ENCODE measurements around the gene WWOX.

Gene WWOX

DNA sequence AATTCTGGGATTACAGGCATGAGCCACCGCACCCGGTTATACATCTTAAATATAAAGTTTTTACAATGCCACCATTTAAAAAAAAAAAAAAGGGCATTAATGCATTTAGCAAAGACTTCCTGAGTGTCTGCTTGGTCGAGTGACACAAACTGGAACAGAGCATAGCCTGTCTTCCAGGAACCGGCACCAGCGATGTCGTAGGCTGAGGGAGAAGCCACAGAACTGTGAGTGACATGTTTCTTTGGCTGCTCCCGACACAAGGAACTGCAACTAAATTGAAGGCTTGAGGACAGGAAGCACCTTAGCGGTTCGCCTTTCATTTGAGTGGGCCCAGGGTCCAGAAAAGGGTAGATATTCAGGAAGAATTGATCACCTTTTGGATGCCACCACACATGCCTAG lies 783.3 kb downstream of the WWOX start:
- no peak overlapping the region for H3K4me3 ChIP-seq (replicated peaks in 1 of 2; ENCODE audit: low read depth in 2 of 2, low read length in 2 of 2)
- TF ChIP-seq, protein P1, sequence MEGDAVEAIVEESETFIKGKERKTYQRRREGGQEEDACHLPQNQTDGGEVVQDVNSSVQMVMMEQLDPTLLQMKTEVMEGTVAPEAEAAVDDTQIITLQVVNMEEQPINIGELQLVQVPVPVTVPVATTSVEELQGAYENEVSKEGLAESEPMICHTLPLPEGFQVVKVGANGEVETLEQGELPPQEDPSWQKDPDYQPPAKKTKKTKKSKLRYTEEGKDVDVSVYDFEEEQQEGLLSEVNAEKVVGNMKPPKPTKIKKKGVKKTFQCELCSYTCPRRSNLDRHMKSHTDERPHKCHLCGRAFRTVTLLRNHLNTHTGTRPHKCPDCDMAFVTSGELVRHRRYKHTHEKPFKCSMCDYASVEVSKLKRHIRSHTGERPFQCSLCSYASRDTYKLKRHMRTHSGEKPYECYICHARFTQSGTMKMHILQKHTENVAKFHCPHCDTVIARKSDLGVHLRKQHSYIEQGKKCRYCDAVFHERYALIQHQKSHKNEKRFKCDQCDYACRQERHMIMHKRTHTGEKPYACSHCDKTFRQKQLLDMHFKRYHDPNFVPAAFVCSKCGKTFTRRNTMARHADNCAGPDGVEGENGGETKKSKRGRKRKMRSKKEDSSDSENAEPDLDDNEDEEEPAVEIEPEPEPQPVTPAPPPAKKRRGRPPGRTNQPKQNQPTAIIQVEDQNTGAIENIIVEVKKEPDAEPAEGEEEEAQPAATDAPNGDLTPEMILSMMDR (IDR thresholded peaks at IDR 0.05; ENCODE audit: low read depth, low read length): no peak
- DNase-seq (ENCODE audit: low read depth in 2 of 2): no peak

DNA sequence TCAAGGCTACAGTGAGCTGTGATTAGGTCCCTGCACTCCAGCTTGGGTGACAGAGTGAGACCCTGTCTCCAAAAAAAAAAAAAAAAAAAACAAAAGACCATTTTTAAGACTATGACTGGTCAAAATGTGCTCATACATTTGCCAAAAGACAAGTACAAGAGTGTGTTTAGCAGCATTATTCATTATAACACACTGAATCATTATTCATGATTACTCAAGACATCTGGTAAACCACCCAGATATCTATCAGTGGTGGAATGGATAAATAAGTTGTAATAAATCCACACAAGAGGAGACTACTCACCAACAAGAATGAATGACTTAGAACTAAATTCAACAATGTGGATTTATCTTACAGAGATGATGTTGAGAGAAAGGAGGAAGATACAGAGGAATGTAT lies 784.8 kb downstream of the WWOX start:
- TF ChIP-seq, protein P1 (IDR thresholded peaks at IDR 0.05; ENCODE audit: low read depth, low read length): no peak
- no peak overlapping the region for H3K4me3 ChIP-seq (replicated peaks in 1 of 2; ENCODE audit: low read depth in 2 of 2, low read length in 2 of 2)
- no peak for DNase-seq (ENCODE audit: low read depth in 2 of 2)

DNA sequence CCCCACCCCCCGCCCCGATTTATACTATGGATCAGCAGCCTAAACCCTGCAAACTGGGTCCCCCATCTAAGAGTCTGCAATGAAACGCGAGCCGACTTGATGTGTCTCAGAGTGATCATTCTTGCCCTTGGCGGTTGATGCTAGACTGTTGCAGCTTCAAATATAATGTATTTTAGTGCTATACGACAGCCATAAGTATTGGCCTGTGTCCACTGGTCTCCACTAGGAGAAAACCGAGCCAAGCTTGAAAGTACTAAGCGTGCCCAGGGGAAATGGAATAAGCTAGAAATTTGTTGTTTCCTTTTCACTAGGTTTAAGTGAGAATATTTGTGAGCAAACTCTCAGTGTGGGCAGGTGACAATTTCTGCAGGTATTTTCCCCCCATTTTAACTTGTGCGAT lies 789.9 kb downstream of the WWOX start:
- DNase-seq (ENCODE audit: low read depth in 2 of 2): no peak
- H3K4me3 ChIP-seq (replicated peaks in 1 of 2; ENCODE audit: low read depth in 2 of 2, low read length in 2 of 2): no peak overlapping the region
- TF ChIP-seq, protein P1 (IDR thresholded peaks at IDR 0.05; ENCODE audit: low read depth, low read length): no peak

DNA sequence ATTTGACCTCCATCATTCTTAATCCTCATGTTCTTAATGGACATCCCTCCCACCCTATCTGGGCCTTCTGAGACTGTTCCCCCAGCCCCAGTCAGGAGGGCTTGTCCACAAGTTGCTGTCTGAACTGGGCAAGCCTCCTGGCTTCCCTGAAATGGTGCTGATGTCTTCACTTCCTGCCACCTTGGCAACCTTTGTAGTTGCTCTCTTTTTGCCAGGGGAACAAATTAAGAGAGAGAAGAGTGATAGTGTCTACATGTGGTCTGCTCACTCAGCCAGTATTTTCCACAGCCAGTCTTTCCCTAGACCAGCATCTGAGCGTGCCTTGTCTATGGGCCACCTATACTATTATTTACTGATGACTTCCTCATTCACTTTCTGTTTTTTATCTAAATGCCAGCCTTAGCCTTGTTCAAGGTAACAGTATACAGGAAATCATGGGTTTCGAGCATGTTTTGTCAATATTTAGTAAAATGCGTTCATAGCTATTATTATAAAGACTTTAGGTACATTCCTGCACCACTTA lies 791.0 kb downstream of the WWOX start:
- TF ChIP-seq, protein P1 (IDR thresholded peaks at IDR 0.05; ENCODE audit: low read depth, low read length): no peak
- no peak for DNase-seq (ENCODE audit: low read depth in 2 of 2)
- H3K4me3 ChIP-seq (replicated peaks in 1 of 2; ENCODE audit: low read depth in 2 of 2, low read length in 2 of 2): no peak overlapping the region

DNA sequence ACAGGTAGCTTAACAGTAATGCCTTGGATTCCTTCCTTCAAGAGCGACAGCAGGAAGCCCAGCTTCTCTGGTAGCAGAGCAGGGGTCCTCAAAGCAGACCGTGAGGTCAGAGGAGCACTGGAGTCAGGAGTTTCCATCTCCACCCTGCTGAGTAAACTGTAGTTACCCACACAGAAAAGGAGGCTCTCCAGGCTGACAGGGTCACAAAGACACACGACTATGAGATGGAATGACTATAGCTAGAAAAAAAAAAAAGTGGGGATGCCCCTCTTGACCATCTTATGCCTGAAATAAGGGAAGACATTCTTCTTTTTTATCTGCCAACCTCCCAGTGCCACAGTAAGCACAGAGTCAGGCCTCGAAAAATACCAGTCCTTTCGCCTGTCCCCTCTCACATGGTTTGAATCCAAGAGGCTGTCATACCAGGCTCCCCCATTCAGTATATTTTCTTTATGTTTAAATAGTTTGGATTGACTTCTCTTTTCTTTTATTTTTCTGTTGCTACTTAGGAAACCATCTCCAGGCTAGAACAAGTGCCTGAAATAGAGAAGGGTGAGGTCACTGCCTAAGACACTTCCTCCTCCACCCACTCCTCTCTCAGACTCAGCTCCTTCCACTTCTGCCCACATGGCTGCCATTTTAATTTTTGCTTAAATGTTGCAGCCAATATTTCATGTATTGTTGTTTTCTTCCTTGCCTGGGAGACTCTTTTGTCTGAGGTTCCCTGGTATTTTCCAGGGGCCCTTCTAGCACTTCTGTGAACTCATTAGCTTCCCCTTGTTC lies 793.7 kb downstream of the WWOX start:
- H3K4me3 ChIP-seq (replicated peaks in 1 of 2; ENCODE audit: low read depth in 2 of 2, low read length in 2 of 2): no peak overlapping the region
- TF ChIP-seq, protein P1 (IDR thresholded peaks at IDR 0.05; ENCODE audit: low read depth, low read length): no peak
- DNase-seq (ENCODE audit: low read depth in 2 of 2): no peak

DNA sequence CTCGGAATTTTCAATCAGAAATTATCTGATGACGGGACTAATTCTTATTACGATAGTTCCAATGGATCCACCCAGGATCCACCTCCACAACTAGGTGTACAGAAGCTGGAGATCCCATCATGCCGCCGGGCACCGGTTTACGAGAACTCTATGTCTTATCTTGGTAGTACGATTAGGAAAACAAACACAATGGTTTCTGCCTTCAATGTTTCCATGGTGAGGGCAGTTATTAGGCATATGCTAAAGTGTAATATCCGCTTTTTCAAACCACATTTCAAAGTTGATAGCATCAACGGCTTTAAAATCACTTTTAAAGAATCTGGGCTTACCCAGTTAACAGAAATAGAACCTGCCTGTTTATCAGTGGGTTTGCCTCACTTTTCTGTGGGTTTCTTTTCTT lies 795.4 kb downstream of the WWOX start:
- no peak overlapping the region for H3K4me3 ChIP-seq (replicated peaks in 1 of 2; ENCODE audit: low read depth in 2 of 2, low read length in 2 of 2)
- TF ChIP-seq, protein P1 (IDR thresholded peaks at IDR 0.05; ENCODE audit: low read depth, low read length): no peak
- no peak for DNase-seq (ENCODE audit: low read depth in 2 of 2)
